CD1c-positive myeloid dendritic cell (primary cell): ENCODE results near the gene CNRIP1.

Experiments used
- DNase-seq: peaks from one replicate; pipeline ENCODE4 v3.0.0-alpha.2; 2016; ENCODE audit errors: extremely low spot score

CNRIP1 gene

DNA sequence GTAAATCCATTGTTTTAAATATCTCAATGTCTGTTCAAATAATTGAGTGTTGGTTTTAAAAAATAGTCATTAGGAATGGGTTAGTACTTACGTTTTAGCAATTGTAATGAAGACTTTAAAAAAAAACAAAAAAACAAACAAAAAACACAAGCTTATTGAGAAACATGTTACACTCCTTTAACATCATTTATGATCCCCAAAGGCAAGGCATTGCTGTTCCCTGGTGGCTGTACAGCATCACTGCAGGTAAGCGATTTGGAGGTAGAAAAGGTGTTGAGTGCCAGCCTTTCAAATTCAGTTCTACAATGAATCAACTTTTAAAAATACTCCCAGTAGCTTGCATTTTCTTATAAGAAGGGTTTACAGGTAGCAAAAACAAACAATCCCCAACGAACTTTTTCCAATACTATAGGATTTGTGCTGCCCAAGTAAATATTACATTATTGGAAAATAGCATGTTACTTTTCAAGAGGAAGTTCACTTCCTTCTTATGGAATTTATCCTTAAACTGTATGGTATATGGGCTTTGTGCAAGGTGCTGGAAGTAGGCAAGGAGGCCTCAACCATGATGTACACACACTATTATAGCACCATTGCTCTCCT is 27.5 kb downstream of the CNRIP1 start:
- peak; percentile 17 for DNase-seq

DNA sequence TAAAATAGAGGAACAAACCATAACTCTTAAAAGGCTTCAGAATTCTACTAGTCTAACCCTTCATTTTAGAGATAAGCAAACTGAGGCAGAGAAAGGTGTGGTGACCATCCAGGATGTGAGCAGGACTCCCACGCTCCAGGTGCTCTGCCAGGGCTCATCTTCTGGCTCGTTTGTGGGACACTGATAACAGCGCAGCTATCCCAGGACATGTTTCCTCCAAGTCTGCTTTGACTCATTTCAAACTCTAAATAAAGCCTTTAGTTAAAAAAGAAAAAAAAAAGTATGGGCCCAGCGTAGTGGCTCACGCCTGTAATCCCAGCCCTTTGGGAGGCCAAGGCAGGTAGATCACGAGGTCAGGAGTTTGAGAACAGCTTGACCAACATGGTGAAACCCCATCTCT is 28.4 kb downstream of the CNRIP1 start:
- no peak for DNase-seq

DNA sequence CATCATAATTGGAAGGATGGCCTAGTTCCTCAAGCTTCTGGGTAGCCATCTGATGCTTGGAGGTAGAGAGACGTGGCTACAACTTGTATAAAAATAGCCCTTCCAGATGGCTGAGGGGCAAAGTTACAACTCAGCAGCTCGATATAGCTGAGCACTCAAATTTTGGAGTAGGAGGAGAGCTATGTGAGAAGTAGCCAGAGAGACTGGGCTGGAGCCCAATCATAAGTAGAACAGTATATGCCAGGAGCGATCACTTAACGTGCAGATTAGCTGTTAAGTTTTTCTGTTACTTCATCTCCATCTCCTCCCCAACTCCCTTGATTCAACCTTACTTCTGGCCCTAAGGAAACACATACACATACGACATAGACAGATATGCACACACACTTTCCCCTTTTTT is 28.8 kb downstream of the CNRIP1 start:
- DNase-seq: no peak

DNA sequence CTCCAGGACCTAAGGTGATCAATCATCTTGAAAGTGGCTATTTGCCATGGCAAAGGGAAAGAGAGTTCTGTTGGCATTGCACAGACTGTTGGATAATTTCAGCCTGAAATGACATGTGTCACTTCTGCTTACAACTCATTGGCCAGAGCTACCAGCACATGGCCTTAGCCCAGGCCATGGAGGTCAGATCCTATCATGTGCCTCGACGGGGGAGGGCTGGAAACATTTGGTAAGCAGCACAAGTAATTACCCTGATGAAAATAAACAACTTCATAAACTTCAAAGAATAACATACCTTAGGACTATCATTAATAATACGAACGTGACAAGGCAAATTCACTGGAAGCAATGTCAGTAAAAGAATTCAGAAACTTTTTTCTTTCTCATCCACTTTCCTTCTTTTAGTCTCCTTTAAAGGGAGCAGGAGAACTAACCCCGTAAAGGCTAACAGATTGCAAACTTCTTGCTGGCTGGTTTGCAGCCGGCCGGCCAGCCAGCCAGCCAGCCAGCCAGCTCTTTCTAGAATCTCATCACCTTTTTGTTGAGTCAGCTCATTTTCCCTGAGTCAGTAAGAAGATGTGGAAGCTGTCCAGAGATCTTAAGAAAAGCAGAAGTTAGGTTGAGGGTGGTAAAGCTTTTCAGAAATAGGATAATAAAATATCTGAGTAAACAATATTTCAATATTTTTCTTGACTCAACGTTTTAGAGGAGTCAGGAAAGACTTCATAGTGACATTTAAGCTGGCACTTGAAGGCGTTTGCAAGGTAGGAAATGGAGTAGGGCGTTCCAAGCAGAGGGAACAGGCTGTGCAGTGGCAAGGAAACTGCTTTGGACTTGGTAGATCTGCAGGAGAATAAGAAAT is 31.9 kb downstream of the CNRIP1 start:
- DNase-seq: peak; percentile 83

DNA sequence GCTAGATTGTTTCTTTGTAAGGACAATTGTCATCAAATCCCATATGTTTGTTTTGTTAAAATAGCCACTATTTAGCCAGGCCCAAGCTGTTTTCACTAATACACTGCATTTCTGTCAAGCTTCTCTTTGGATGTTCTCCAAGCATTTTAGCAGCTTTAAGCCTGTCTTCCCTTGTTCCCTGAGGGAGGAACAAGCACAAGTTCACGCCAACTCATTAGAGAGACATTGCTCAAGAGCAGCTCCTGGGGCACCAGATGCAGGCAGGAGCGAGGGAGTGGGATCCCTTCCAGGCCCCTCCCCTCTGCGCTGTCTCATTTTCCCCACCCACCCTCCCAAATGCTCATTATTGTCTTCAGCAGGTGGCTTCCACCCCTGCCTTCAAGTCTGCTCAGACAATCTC is 34.9 kb downstream of the CNRIP1 start:
- peak; percentile 56 for DNase-seq

DNA sequence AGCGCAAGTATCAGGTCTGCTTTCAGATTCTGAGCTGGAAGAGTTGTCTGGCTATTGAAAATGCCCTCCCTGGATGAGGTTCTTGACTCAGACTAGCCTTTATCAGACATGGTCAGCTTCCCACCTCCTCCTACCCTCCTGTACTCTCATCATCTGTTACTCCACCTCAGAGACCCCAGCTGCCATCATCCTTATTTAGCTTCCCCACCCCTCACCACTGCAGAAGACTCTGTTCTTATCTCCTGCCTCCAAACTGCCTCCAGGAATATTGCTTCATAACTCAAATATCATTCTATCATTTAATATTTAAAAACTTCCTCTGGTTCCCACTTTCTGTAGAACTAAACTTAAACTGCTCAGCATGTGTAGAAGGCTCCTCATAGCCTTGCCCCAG is 36.3 kb downstream of the CNRIP1 start:
- no peak for DNase-seq

DNA sequence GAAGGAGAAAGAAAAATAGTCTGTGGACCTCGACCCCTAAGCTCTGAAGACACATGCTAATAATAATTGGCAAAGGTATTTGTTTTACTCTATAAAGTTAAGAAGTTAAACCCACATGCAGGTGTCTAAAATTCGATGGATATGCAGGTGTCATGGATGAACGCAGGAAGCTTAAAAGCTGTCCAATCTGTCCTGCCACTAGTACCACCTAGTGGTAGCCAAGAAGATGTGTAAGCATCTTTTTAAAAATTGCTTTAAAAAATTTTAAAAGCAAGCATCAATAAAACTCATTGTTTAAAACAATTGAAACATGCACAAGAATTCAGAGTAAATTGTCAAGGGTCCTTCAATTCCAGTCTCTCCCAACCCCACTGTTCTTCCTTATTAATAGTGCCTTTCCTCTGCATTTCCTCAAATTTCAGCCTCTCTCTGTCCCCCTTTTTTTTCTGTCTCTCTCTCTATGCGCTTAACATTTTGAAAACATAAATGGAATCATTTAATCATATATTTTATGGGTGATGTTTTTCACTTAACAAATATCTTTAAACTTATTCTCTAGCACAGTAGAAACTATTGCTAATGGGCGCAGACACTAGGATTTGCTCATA is 36.8 kb downstream of the CNRIP1 start:
- peak; percentile 49 for DNase-seq

DNA sequence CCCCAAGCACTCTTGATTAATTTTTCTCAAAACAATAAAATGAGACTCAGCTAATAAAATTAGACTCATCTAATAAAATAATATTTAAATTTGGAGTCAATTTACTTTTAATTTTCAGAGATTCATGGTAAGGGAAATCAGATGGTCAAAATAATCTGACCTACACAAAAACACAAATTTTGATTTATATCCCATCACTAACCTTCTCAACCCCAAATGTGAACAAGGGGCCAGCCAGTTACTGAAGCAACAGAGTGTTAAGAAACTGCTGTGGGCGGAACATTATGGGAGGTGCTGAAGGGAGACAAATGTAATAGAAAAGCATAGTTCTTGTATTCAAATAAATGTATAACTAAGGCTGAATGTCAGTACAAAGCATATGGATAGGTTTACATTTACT is 39.0 kb downstream of the CNRIP1 start:
- no peak for DNase-seq

DNA sequence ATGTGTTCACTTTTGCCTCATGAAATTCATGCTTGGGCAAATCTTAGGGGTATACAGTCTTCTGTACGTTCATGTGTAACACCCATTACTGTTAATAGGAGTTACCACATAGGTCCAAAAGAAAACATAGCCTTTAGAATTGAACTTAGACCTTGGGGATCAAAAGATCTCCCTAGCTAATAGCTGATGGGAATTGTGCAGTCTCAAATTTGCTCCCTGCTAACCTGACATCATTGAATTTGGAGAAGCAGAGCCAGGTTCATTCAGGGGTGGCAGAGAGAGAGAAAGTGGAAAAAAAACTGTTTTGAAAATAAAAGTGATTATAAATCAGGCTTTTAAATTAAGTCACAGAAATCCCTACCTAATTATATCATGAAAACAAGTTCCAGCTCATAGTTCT is 39.4 kb downstream of the CNRIP1 start:
- no peak for DNase-seq

DNA sequence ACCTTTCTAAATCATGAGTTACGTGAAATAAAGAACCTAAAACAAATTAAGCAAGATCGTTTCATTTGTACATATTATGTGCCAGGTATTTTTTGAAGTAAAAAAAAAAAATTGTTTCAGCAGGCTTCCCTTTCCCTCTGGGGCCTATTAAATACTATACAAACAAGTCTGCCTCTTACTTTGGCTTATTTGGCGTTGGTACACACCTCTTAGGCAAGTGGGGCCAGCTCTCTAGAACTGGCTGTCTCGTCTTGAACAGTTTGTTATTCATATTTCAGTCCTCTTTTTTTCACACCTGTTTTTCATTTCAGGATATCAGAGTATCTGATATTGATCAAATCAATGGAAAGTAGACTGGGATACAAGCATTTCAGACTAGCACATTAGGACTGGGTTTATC is 40.1 kb downstream of the CNRIP1 start:
- DNase-seq: no peak

DNA sequence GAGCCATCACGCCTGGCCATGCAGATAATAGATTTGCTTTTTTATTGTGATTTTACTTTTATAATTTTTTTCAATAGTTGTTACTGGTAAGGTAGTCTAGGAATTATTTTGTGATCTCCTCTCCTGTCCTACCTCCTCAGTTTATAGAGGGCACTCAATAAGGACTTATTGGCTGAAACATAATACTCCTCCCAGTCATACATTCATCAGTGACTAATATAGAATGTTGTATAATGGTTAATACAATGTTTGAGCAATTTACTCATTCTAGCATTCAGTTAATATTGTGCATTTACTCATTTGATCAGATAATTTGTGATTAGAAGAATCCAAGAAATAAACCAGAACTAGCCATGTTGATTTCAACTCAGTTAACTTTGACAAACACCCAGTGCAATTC is 41.6 kb downstream of the CNRIP1 start:
- no peak for DNase-seq

DNA sequence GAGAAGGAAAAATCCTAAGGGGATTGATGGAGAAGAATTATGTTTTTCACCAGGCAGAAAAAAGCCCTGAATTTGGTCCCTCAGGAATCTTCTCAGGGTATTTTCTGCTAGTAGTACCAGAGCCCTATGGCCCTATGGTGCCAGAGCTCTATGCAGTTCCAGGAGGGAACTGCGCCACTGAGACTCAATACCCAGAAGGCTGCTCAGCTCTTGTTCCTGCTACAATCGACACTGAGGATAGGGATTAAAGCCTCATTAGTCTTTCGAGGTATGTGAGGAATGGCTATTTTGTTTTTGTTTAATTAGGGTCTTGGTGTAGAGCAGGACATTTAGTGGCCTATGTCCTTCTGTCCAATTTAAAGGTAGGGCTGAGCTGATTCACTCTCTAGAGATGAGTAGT is 45.7 kb downstream of the CNRIP1 start:
- DNase-seq: no peak

DNA sequence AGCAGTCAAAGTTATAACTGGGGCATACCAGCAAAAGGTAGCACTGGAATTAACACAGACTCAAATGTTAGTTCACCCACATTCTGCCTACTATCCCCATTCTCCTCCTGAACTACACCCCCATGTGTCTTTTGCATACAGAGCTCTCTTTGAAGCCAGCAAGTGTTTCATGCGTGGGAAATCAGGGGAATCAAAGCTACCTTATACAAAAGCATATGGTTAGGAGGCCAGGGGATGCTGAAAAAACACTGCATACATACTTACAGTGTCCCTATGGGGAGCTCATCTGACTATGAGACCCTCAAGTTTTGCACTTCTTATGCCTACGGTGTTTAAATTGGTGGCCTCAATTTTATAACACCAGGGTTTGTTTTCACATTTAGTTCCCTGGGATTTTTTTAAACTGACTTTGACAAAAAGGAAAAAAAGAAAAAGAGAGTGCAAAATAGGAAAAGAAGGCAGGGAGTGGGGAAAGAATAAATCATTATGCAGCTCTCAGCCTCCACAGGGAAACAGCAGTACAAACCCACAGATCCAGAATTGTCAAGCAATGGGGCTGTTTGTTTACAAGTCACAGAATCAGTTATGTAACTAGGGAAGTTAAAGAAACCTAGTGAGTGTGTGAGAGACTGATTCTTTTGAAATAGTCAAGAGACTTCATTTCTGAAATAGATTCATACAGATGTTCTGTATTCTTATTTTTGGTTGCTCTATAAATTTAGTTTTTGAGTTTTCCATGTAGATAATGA is 47.3 kb downstream of the CNRIP1 start:
- peak; percentile 83 for DNase-seq

DNA sequence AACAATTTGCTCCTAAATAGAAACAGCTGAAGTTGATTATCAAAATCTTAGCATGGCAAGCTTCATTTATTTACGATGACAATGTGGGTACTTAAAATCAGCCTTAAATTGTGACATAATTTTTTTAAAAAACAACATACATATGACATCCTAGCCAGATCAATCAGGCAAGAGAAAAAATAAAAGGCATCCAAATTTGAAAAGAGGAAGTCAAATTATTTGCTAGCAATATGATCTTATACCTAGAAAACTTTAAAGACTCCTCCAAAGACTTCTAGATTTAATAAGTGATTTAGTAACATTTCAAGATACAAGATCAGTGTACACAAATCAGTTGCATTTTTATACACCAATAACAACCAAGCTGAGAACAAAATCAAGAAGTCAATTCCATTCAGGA is 53.1 kb downstream of the CNRIP1 start:
- no peak for DNase-seq

DNA sequence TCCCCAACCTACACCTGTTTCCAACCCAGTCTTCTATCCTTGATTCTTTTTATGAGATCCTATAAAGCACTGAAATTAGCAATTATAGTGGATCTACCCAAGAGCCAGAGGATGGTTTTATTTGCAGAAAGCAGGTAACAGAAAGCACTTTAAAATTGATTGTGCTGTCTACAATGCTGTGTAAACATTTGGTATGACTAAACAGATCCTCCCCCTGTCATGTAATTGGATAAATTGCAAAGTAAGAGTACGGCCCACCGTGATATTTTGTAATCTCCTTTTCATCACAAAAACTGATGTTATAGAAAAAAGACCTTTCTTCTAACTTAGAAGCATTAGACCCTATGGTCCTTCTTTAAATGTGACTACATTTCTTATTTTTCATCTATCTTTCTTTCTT is 56.1 kb downstream of the CNRIP1 start:
- no peak for DNase-seq

DNA sequence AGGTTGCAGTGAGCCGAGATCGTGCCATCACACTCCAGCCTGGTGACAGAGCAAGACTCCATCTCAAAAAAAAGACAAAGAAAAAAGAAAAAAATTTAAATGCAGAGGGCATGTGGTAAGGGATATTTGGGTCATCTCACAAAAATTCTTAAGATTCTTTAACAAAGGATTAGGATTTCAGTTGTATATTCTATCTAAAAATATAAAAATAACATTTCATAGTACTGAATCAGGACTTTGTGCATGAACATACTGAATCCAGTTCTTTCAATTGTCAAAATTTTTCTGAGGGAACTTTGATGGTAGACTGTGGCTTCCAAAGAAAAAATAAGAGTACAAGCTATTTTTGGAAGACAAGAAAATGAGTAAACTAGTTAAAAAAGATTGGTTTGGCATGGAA is 60.9 kb downstream of the CNRIP1 start:
- DNase-seq: no peak

DNA sequence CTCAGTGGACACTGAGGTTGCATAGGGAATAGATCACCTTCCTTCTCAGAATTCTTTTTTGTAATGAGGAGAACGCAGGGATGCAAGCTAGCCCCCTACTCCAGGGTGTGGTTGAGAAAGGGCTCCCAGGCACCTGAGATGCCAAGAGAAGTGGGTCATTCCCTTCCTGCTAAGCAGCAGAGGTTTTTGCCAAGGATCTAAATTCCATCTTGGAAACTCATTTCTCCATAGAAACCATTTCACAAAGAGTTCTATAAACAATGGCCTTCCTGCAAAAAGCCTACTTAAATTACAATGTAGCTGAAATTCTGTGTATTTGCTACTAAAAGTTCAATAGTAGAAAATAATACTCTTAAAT is 63.7 kb downstream of the CNRIP1 start:
- no peak for DNase-seq

DNA sequence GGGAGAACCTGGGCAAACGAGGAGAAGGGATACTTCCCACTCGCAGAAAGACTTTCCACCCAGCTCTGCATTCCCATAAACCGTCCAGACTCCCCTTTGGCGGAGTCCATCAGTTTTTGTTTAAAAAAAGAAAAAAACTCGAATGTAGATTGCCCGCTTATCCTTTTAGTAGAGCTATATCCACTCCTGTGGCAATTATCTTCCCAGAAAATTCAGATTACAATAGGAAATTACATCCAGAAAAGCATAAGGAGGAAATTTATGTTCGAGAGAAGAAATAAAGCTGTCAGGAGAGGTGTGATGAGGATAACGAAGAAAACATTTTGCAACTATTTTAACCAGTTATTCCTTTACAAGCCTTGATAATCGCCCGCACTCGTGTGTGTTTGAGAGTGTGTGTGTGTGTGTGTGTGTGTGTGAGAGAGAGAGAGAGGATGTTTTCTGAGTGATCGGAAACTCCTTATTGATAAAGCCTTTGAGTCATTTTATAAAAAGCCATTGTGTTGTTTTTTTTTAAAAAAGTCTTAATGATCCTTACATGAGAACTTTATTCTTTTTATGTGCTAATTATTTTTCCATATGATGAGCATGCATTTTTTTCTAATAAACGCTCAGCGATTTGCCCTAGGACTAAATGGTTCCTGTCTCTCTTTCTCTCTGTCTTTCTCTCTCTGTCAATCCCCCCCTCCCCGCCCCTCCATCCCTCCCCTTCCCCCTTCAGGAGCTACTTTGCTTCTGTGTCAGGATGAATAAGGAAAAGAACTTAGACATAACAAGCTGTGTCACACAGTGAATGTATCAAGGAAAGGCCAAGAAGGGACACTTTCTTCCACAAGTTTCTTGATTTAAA is 66.3 kb downstream of the CNRIP1 start:
- DNase-seq: peak; percentile 38

DNA sequence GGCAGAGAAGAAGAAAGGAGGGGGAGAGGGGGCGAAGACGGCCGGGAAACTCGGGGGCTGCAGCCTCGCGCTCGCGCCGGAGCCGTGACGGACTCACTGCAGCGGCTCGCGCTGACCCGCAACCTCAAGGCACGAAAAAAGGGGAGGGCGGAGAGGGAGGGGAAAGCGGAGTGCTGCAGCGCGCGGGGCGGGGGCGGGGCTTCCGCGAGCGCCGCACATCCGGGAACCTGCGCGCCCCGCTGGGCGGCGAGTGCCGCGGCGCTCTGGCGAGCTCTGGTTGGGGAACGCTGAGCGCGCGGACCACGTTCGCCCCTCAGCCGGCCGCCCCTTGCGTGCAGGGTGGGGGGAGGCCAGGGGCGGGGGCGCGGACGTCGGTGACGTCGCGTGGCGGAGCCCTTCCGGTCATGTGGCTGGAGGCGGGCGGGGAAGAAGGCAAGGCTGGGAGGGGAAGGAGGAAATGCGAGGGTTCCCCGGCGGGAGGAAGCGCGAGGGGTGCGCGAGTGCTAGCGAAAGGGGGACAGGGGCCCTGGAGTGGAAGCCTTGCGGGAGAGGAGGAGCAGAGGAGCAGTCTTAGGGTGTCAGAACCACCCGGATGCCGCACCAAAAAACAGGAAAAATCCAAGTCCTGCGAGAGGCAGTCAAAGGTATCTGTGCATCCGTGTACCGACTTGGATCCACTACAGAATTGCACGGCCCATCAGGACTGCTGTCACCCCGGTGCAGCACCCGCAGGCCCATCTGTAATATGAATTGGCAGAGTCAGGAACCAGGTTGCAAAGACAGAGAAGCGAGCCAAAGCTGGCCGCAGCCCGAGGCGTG is 67.1 kb downstream of the CNRIP1 start, which contains the start of gene PPP3R1:
PPP3R1 (minus strand) TSS at position 133 of the 819 bp plus-strand sequence. CDS start 405 bp downstream, outside the sequence.
- DNase-seq: peak; percentile 98

DNA sequence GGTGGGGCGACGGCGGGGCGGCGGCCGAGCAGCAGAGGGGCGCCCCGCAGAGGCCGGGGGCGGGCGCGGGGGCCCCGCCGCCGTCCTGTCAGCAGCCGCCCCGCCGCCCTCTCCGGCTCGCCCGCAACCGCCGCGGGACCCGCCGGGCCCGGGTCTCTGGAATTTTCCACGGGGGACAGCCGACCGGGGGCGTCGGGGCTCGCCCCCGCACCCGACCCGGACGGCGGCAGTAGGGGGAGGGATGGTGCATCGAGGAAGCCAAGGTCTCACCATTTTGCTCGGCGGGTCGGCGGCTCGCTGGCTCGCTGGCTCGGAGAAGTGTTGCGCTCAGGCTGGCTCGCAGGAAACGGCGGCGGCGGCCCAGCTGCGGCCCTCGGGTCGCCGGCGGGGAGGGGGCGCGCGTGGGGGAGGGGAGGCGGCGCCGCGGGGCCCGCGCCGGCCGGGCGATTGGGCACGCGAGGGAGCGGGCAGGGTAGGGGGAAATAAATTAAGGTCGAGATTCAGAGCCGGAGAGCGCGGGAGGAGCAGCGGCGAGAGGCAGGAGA is 67.8 kb downstream of the CNRIP1 start:
- peak; percentile 43 for DNase-seq
